K562 (cell line): ENCODE results near the gene PCDHGB2. TPM values are rescaled to one million over a fixed set of nuclear protein-coding genes. Genes with fewer than 3 reads are reported as not detected.

ENCODE experiments used
- ATAC-seq: fragments of 200-7000 bp; cut with Tn5 transposase; 3 replicates; pipeline ENCODE4 v1.9.1; 2020; ENCODE audit warnings: moderate library complexity
- BruUV-seq: library from RNA; stranded (reverse); fragments of 400-500 nt; replicated peaks from 2 replicates; lab custom pipeline; 2021; lab: Mats Ljungman, UMichigan
- CTCF ChIA-PET: fragments of 300-600 bp; formaldehyde crosslinking; extraction: SDS; loops from one replicate; lab custom pipeline; 2021; ENCODE audit warnings: low intra/inter-chr PET ratio; lab: Yijun Ruan, JAX
- POLR2A ChIA-PET: fragments of 300-600, 350-650 bp; sonication (Branson Sonifier 250); formaldehyde crosslinking; extraction: SDS; loops from one replicate; lab custom pipeline; 2021; ENCODE audit warnings: antibody characterized with exemption, inconsistent platforms; lab: Yijun Ruan, JAX
- DNase-seq, 4 experiments: peaks; one replicate each; pipeline versions ENCODE4 v3.0.0 to v3.0.0-alpha.2; 2011 to 2018; ENCODE audit warnings: low spot score in 3 of 4, mixed read lengths in 3 of 4; ENCODE audit errors: extremely low read depth in 1 of 4
- FAIRE-seq: peaks from 2 replicates; lab custom pipeline; 2011; peaks lifted over from hg19 to GRCh38; lab: Jason Lieb, UNC
- H2AFZ ChIP-seq: 2 replicates; pipeline ENCODE4 v1.6.0; 2011; ENCODE audit warnings: low read depth, low read length, control low read depth, inconsistent platforms
- H3K27ac ChIP-seq: fragments of 200-600 bp; 3 replicates; pipeline ENCODE4 v1.8.0; 2011; ENCODE audit warnings: low read depth, mild to moderate bottlenecking, control low read depth, inconsistent platforms, low read length, moderate library complexity, mixed read lengths; ENCODE audit errors: extremely low read depth
- H3K27me3 ChIP-seq, 2 experiments: fragments of 300-600 bp in 1 of 2; 2 replicates in 1 of 2; 3 replicates in 1 of 2; pipeline versions ENCODE4 v1.6.0 to v1.8.0; 2011; ENCODE audit warnings: inconsistent platforms in 2 of 2, low read length in 2 of 2, mild to moderate bottlenecking in 1 of 2, mixed read lengths in 1 of 2, moderate library complexity in 1 of 2; ENCODE audit not compliant: control insufficient read depth in 2 of 2, insufficient read depth in 2 of 2
- H3K36me3 ChIP-seq: fragments of 300-600 bp; 3 replicates; pipeline ENCODE4 v1.8.0; 2011; ENCODE audit warnings: mild to moderate bottlenecking, low read length, inconsistent platforms; ENCODE audit not compliant: control insufficient read depth, insufficient read depth
- H3K4me1 ChIP-seq, 2 experiments: fragments of 200-600 bp in 1 of 2; replicated peaks in 1 of 2; 2 replicates in 1 of 2; 3 replicates in 1 of 2; pipeline versions ENCODE4 v1.5.1 to v1.8.0; 2011; ENCODE audit warnings: inconsistent platforms in 2 of 2, low read length in 2 of 2, mild to moderate bottlenecking in 1 of 2, mixed read lengths in 1 of 2, moderate library complexity in 1 of 2; ENCODE audit not compliant: control insufficient read depth in 2 of 2, insufficient read depth in 2 of 2
- H3K4me2 ChIP-seq: 2 replicates; pipeline ENCODE4 v1.6.1; 2011; ENCODE audit warnings: low read length, control low read depth, inconsistent platforms, mixed read lengths; ENCODE audit not compliant: insufficient read depth
- H3K4me3 ChIP-seq: fragments of 200-600 bp; sonication (generic), shearing (Covaris generic); 2 replicates; pipeline ENCODE4 v1.5.1; 2016; ENCODE audit warnings: control low read depth, inconsistent platforms
- H3K79me2 ChIP-seq: fragments of 200-600 bp; 3 replicates; pipeline ENCODE4 v1.8.0; 2011; ENCODE audit warnings: low read length, inconsistent platforms; ENCODE audit not compliant: control insufficient read depth, insufficient read depth
- H3K9ac ChIP-seq, 2 experiments: 2 replicates each; pipeline versions ENCODE4 v1.6.0 to v1.6.1; 2011; ENCODE audit warnings: low read depth in 2 of 2, low read length in 2 of 2, control low read depth in 1 of 2, inconsistent platforms in 1 of 2, mild to moderate bottlenecking in 1 of 2, mixed read lengths in 1 of 2; ENCODE audit not compliant: insufficient read depth in 1 of 2
- H3K9me1 ChIP-seq: one replicate; pipeline ENCODE4 v1.6.0; 2011; ENCODE audit warnings: inconsistent platforms, mild to moderate bottlenecking, low read length, moderate library complexity; ENCODE audit not compliant: control insufficient read depth, insufficient read depth
- H3K9me3 ChIP-seq: replicated peaks from 2 replicates; pipeline ENCODE4 v1.5.1; 2011; ENCODE audit warnings: low read depth, low read length, inconsistent platforms; ENCODE audit not compliant: control insufficient read depth, insufficient read depth
- H4K20me1 ChIP-seq: replicated peaks from 2 replicates; pipeline ENCODE4 v1.6.1; 2011; ENCODE audit warnings: low read length, inconsistent platforms, mixed read lengths; ENCODE audit not compliant: control insufficient read depth, insufficient read depth
- E2F8 ChIP-seq: fragments of 450-650 bp; IDR thresholded peaks from 2 replicates; pipeline ENCODE4 v1.7.1; 2018; ENCODE audit warnings: mild to moderate bottlenecking, low read depth; ENCODE audit not compliant: partially characterized antibody
- EP400 ChIP-seq: fragments of 450-650 bp; IDR thresholded peaks from 2 replicates; pipeline ENCODE4 v1.6.1; 2017; ENCODE audit warnings: antibody characterized with exemption, mild to moderate bottlenecking, moderate library complexity
- HMG20A ChIP-seq: fragments of 450-650 bp; formaldehyde crosslinking; conservative IDR thresholded peaks from 2 replicates; pipeline ENCODE4 v1.4.0; 2020; ENCODE audit warnings: mild to moderate bottlenecking, mixed read lengths
- KLF1 ChIP-seq: fragments of 450-650 bp; IDR thresholded peaks from 2 replicates; pipeline ENCODE4 v1.6.1; 2016; ENCODE audit warnings: missing genetic modification characterization, missing compliant biosample characterization
- NBN ChIP-seq: fragments of 450-650 bp; IDR thresholded peaks from 2 replicates; pipeline ENCODE4 v1.6.1; 2016; ENCODE audit warnings: low read depth, mild to moderate bottlenecking
- NFE2L1 ChIP-seq: fragments of 450-650 bp; IDR thresholded peaks from 2 replicates; pipeline ENCODE4 v1.6.1; 2016; ENCODE audit warnings: missing genetic modification characterization, low read depth, mild to moderate bottlenecking, missing compliant biosample characterization, moderate library complexity, borderline replicate concordance
- POLR2AphosphoS5 ChIP-seq: IDR thresholded peaks from 2 replicates; pipeline ENCODE4 v1.6.1; 2011; ENCODE audit warnings: mild to moderate bottlenecking, low read depth, low read length, moderate library complexity; ENCODE audit not compliant: control insufficient read depth, insufficient read depth
- POLR2G ChIP-seq: fragments of 200-400 bp; formaldehyde crosslinking; IDR thresholded peaks from 2 replicates; pipeline ENCODE4 v1.6.1; 2017; ENCODE audit warnings: low read depth, mild to moderate bottlenecking, antibody characterized with exemption, low read length, moderate library complexity
- PRPF4 ChIP-seq: fragments of 200-400 bp; formaldehyde crosslinking; IDR thresholded peaks from one replicate; pipeline ENCODE4 v1.6.1; 2017; ENCODE audit warnings: low read length, low read depth, mild to moderate bottlenecking; ENCODE audit not compliant: insufficient read depth, poor library complexity, severe bottlenecking
- RBM22 ChIP-seq: fragments of 200-400 bp; formaldehyde crosslinking; IDR thresholded peaks from 2 replicates; pipeline ENCODE4 v1.6.1; 2018; ENCODE audit warnings: low read length, low read depth; ENCODE audit not compliant: poor library complexity, severe bottlenecking
- SETDB1 ChIP-seq: IDR thresholded peaks from one replicate; pipeline ENCODE4 v1.6.1; 2012; ENCODE audit warnings: low read length, control low read depth, inconsistent platforms
- SIX5 ChIP-seq, 2 experiments: IDR thresholded peaks; 2 replicates each; pipeline ENCODE4 v1.6.1; 2011; ENCODE audit warnings: low read length in 2 of 2, borderline replicate concordance in 1 of 2, low read depth in 1 of 2, mild to moderate bottlenecking in 1 of 2, moderate library complexity in 1 of 2; ENCODE audit not compliant: insufficient read depth in 1 of 2
- SP2 ChIP-seq: IDR thresholded peaks from 2 replicates; pipeline ENCODE4 v1.6.1; 2011; ENCODE audit warnings: mild to moderate bottlenecking, low read depth, low read length, moderate library complexity; ENCODE audit not compliant: poor library complexity, severe bottlenecking; ENCODE audit errors: extremely low read depth
- TOE1 ChIP-seq, 2 experiments: fragments of 450-650 bp in 1 of 2; sonication (generic) in 1 of 2; formaldehyde crosslinking in 1 of 2; IDR thresholded peaks; 2 replicates each; pipeline versions ENCODE4 v1.7.1 to v1.8.0; 2016 to 2022; ENCODE audit warnings: borderline replicate concordance in 2 of 2, mild to moderate bottlenecking in 2 of 2, antibody characterized with exemption in 1 of 2, inconsistent platforms in 1 of 2, low read depth in 1 of 2, missing genetic modification reagents in 1 of 2, moderate library complexity in 1 of 2
- ZNF778 ChIP-seq: fragments of 450-650 bp; formaldehyde crosslinking; IDR thresholded peaks from 2 replicates; pipeline ENCODE4 v1.4.0; 2020; ENCODE audit warnings: mild to moderate bottlenecking, moderate library complexity
- ZNF785 ChIP-seq: fragments of 250-450 bp; sonication (Bioruptor Pico); IDR thresholded peaks from 2 replicates; pipeline ENCODE4 v1.4.0; 2020; ENCODE audit warnings: mild to moderate bottlenecking
- WGBS: fragments of 100-300 bp; shearing (Covaris generic); methylation state at CpG from one replicate; pipeline ENCODE4 v1.1.6; 2016; ENCODE audit warnings: low coverage, mixed read lengths; ENCODE audit not compliant: insufficient coverage; ENCODE audit errors: missing lambda C conversion rate; 5-methylcytosine and 5-hydroxymethylcytosine counted together
- in situ Hi-C: fragments of 300-500 bp; cut with MboI; formaldehyde crosslinking; loops from 4 replicates; pipeline ENCODE4 v1.15.0; 2018; ENCODE audit warnings: inconsistent platforms, mixed read lengths
- intact Hi-C: fragments of 100-400 bp; cut with micrococcal nuclease; formaldehyde crosslinking; loops from 2 replicates; pipeline ENCODE4 v1.14.2; 2022
- polyA plus RNA-seq, 8 experiments: library from polyadenylated mRNA; depleted of rRNA in 4 of 8; stranded (reverse) in 5 of 8; unstranded in 3 of 8; fragments of >200 nt; fragmentation: Nextera tagmentation in 2 of 8; fragmentation: Illumina TruSeq in 1 of 8; extraction: Ambion mirVana in 2 of 8; extraction: Trizol in 1 of 8; gene quantifications; 2 replicates each; pipeline versions ENCODE4 v1.2.1 to v1.2.3, GENCODE V29; 2011 to 2014; ENCODE audit warnings: inconsistent platforms in 1 of 8, missing spikeins in 1 of 8
- total RNA-seq, 7 experiments: library from RNA; depleted of rRNA in 6 of 7; stranded (reverse); fragments of >200 nt in 6 of 7; fragmentation: Illumina TruSeq in 2 of 7; extraction: Trizol in 2 of 7; gene quantifications; 2 replicates each; pipeline versions ENCODE4 v1.2.1 to v1.2.3, GENCODE V29; 2011 to 2021; ENCODE audit warnings: low replicate concordance in 1 of 7

Gene PCDHGB2
- total and polyA plus RNA-seq, 9 of the 15 experiments (the other 6 are each of a cell fraction or from before 2014, with no cell fraction given): 0.06 to 0.54 (median 0.29) TPM; not detected in 1

- Histone ChIP-seq H3K27me3 (no peaks in the 10 kb centered on the region; a peak in 1 of 5 replicates), H4K20me1 (no peaks in the 10 kb centered on the region), H3K4me1 (peaks cover 0 to 9% of the 10 kb centered on the region in 2 experiments; a peak in 1 of 5 replicates), H3K4me2 (no peak overlapping the region), H3K9me3 (peaks cover 22% of the 10 kb centered on the region), H3K4me3 (no peak overlapping the region), H3K79me2 (peaks cover 29% of the 10 kb centered on the region), H3K36me3 (peaks cover 23% of the 10 kb centered on the region), H3K27ac (no peak overlapping the region), H3K9ac (no peak overlapping the region), H3K9me1 (no peaks in the 10 kb centered on the region), H2AFZ (no peak overlapping the region)
- WGBS: 72% methylated on average over 3 of the region's 3 CpGs
- intact Hi-C loops: loop anchor here (10.0 kb wide), 1 partner anchor 107 kb away; the partner anchor contains the start of gene PCDHB13
- no TSS peak for BruUV-seq
- ATAC-seq: no peak
- CTCF ChIA-PET: interaction anchor here (0.6 kb wide), 1 partner anchor 316 kb away, joined by 3 read pairs; no protein-coding TSS in a partner anchor
- no peak for DNase-seq
- no peak for FAIRE-seq
- in situ Hi-C loops: no loop called here
- POLR2A ChIA-PET: no interaction called here
- no peak for TF ChIP-seq RBM22
- TF ChIP-seq SETDB1: no peak
- no peak for TF ChIP-seq PRPF4
- no peak for TF ChIP-seq NFE2L1
- TF ChIP-seq POLR2G: no peak
- TF ChIP-seq EP400: no peak
- TF ChIP-seq HMG20A (CRISPR knock-in tag): no peak
- no peak for TF ChIP-seq NBN
- no peak for TF ChIP-seq KLF1 (tag)
- TF ChIP-seq TOE1 (IDR thresholded peaks at IDR 0.05; ENCODE audit: borderline replicate concordance): no peak
- no peak for TF ChIP-seq TOE1 (CRISPR knock-in tag; IDR thresholded peaks at IDR 0.05; ENCODE audit: borderline replicate concordance, low read depth)
- TF ChIP-seq POLR2AphosphoS5: no peak
- no peak for TF ChIP-seq ZNF778
- TF ChIP-seq E2F8: no peak
- no peak for TF ChIP-seq SP2
- no peak for TF ChIP-seq SIX5 (IDR thresholded peaks at IDR 0.05; ENCODE audit: borderline replicate concordance in 1 of 2, insufficient read depth in 1 of 2, low read depth in 1 of 2, low read length in 2 of 2)
- TF ChIP-seq ZNF785 (CRISPR knock-in tag): no peak
Measured at GRCh38 chr5:141322261-141322660, 37.5 kb upstream of the PCDHGB2 start.
